Gastrocnemius medialis (tissue), 4 donors: Measurements from ENCODE around the gene TMCC1.

Experiments used
- CTCF ChIP-seq, 5 experiments: fragments of 450-650 bp in 3 of 5; fragments of 200-600 bp in 2 of 5; sonication (generic) in 2 of 5; IDR thresholded peaks in 4 of 5; conservative IDR thresholded peaks in 1 of 5; 1 replicate in 4 of 5; 2 replicates in 1 of 5; pipeline ENCODE4 v1.5.1; 2016 to 2019; ENCODE audit warnings: antibody characterized with exemption in 5 of 5, mild to moderate bottlenecking in 3 of 5, moderate library complexity in 3 of 5
- POLR2A ChIP-seq, 2 donors: fragments of 450-650 bp; IDR thresholded peaks; one replicate each; pipeline ENCODE4 v1.6.1; 2017; ENCODE audit warnings: antibody characterized with exemption in 2 of 2, mild to moderate bottlenecking in 2 of 2, moderate library complexity in 2 of 2

- no peak for TF ChIP-seq CTCF (IDR thresholded peaks at IDR 0.05 in 4 of 5, conservative IDR thresholded peaks at IDR 0.05 in 1 of 5)
- no peak for TF ChIP-seq POLR2A (IDR thresholded peaks at IDR 0.05)
Observed at GRCh38 chr3:129672412-129672811, 221.1 kb downstream of the TMCC1 start.
